Skeletal muscle tissue (tissue), 4 donors: ENCODE data around the gene KCTD11. TPM values are rescaled to one million over a fixed set of nuclear protein-coding genes. Genes with fewer than 3 reads are reported as not detected.

Experiments
- H3K27ac ChIP-seq: one replicate; pipeline ENCODE4 v1.7.0; 2013; ENCODE audit warnings: mild to moderate bottlenecking, low read depth, low read length, inconsistent platforms
- H3K27me3 ChIP-seq, 3 donors: one replicate each; pipeline ENCODE4 v1.7.0; 2013; ENCODE audit warnings: low read length in 3 of 3; ENCODE audit not compliant: control insufficient read depth in 3 of 3, insufficient read depth in 3 of 3
- H3K36me3 ChIP-seq, 3 donors: one replicate each; pipeline ENCODE4 v1.7.0; 2013; ENCODE audit warnings: low read length in 3 of 3; ENCODE audit not compliant: control insufficient read depth in 3 of 3, insufficient read depth in 3 of 3
- H3K4me1 ChIP-seq, 3 donors: one replicate each; pipeline ENCODE4 v1.7.0; 2013; ENCODE audit warnings: low read length in 3 of 3, mild to moderate bottlenecking in 3 of 3; ENCODE audit not compliant: control insufficient read depth in 3 of 3, insufficient read depth in 3 of 3
- H3K4me3 ChIP-seq, 3 donors: one replicate each; pipeline ENCODE4 v1.7.0; 2013; ENCODE audit warnings: low read length in 3 of 3
- H3K9ac ChIP-seq, 3 donors: one replicate each; pipeline ENCODE4 v1.7.0; 2013; ENCODE audit warnings: low read length in 3 of 3, mild to moderate bottlenecking in 3 of 3, moderate library complexity in 2 of 3, low read depth in 1 of 3
- H3K9me3 ChIP-seq, 3 donors: one replicate each; pipeline ENCODE4 v1.7.0; 2013; ENCODE audit warnings: low read length in 3 of 3; ENCODE audit not compliant: control insufficient read depth in 3 of 3
- total RNA-seq: library from RNA; depleted of rRNA; stranded (reverse); fragments of >200 nt; gene quantifications from one replicate; pipeline ENCODE4 v1.2.3, GENCODE V29; 2014
- donor health status: Osteomylitis.

Gene KCTD11
- 4.2 TPM for total RNA-seq

DNA sequence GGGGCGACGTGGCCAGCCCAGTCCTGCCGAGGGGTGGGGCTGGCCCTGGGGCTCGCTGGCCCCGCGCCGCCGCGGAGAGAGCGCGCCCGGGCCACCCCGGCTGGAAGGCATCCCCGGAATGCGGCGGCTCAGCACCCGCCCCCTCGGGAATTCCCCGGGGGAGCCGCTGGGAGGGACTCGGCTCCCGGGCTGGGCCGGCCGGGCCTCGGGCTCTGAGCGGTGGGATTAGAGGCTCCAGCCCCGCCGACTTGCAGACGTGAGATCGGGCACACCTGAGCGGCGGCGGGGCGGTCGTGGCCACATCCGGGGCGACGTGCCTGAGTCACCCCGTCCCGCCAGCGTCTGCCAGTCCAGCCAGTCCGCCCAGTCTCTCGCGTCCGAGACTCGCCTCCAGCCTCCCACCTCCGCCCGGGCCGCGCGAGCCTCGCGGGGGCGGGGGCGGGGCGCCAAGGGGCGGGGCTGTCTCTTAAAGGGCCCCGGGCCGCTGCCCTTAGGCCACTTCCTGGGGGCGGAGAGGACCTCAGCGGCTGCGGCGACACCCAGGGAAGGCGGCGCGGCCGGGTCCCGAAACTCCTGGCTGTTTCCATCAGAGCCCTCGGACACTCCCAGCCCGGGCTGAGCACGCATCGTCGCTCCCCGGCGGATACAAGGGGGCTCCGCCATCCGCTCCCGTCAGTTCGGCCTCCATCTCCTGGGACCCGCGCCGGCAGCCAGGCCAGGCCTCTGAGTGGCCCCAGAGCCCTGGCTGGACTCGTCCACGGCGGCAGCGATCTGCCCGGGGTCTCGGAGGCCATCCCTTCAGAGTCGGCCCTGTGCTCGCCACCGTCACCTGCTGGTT is at the start of gene KCTD11:
KCTD11 (plus strand) TSS at position 498 of the 838 bp plus-strand sequence.
- peak within 1 kb of the TSS; percentile 98 for H3K27ac ChIP-seq
- H3K27me3 ChIP-seq, result no peaks in the 10 kb centered on the region
- peaks cover 48 to 85% (median 70%) of the 10 kb centered on the region in 3 donors for H3K4me1 ChIP-seq
- H3K36me3 ChIP-seq, result no peaks in the 10 kb centered on the region
- H3K4me3 ChIP-seq, result peak within 1 kb of the TSS; percentile 79 to 90 (median 80)
- peak within 1 kb of the TSS; percentile 92 to 99 (median 98) for H3K9ac ChIP-seq
- no peaks in the 10 kb centered on the region for H3K9me3 ChIP-seq

DNA sequence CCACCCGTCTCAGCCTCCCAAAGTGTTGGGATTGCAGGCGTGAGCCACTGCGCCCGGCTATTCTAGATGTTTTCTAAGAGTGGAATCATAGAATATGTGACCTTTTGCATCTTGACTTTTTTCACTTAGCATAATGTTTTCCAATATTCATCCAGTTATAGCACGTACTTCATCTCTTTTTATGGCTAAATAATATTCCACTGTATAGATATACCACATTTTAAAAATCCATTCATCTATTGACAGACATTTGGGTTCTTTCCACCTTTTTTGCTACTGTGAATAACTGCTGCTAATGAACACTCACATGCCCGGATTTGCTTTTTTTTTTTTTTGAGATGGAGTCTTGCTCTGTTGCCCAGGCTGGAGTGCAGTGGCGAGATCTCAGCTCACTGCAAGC is 47.8 kb upstream of the KCTD11 start:
- H3K27ac ChIP-seq, result no peak overlapping the region
- H3K4me1 ChIP-seq, result peaks cover 5 to 12% (median 7%) of the 10 kb centered on the region in 3 donors
- no peak overlapping the region for H3K4me3 ChIP-seq
- no peaks in the 10 kb centered on the region for H3K27me3 ChIP-seq
- H3K9me3 ChIP-seq, result no peaks in the 10 kb centered on the region
- H3K36me3 ChIP-seq, result no peaks in the 10 kb centered on the region
- H3K9ac ChIP-seq, result no peak overlapping the region

DNA sequence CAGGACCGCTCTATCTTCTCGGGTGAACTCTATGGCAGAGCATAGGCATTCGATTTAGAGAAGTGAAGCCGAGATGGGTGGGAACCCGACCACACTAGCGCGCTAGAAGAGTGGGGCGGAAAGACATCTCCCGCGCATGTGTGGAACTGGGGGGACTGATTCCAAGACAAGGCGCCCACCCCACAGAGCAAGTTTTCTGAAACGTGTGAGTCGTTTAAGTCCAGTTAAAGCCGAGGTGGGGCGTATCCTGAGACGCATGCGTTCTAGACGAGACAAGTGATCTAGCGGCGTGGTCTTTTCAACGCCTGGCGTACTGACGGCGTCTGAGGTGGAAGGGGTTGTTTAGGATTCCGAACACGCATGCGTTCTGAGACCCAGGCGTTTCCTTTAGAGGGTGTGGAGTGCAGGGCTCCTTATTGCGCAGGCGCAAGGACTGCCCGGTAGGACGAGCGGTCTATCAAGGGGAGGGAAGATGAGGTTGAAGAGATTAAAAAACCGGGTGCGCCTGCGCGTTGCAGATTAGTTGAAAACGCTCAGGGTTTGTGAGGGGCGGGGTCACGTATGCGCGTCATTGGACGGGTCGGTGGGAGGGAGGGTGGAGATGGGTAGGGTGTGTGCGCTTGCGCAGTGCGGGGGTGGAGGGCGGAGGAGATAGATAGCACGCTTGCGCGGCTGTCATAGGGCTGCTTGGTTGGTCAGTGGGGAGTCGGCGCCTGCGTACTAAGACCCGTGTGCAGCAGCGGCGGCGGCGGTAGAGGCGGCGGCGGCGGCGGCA is 44.9 kb upstream of the KCTD11 start, which contains the start of gene EIF5A:
EIF5A (plus strand) TSS at position 718 of the 775 bp plus-strand sequence. CDS start 2,008 bp downstream, outside the sequence.
- peak within 1 kb of the TSS; percentile 98 for H3K27ac ChIP-seq
- no peaks in the 10 kb centered on the region for H3K9me3 ChIP-seq
- peaks cover 27 to 36% (median 34%) of the 10 kb centered on the region in 3 donors for H3K4me1 ChIP-seq
- peaks cover 23 to 25% (median 23%) of the 10 kb centered on the region in 3 donors for H3K36me3 ChIP-seq
- no peaks in the 10 kb centered on the region for H3K27me3 ChIP-seq
- H3K9ac ChIP-seq, result peak within 1 kb of the TSS; percentile 87 to 97 (median 93)
- H3K4me3 ChIP-seq, result peak within 1 kb of the TSS; percentile 76 to 93 (median 88)

DNA sequence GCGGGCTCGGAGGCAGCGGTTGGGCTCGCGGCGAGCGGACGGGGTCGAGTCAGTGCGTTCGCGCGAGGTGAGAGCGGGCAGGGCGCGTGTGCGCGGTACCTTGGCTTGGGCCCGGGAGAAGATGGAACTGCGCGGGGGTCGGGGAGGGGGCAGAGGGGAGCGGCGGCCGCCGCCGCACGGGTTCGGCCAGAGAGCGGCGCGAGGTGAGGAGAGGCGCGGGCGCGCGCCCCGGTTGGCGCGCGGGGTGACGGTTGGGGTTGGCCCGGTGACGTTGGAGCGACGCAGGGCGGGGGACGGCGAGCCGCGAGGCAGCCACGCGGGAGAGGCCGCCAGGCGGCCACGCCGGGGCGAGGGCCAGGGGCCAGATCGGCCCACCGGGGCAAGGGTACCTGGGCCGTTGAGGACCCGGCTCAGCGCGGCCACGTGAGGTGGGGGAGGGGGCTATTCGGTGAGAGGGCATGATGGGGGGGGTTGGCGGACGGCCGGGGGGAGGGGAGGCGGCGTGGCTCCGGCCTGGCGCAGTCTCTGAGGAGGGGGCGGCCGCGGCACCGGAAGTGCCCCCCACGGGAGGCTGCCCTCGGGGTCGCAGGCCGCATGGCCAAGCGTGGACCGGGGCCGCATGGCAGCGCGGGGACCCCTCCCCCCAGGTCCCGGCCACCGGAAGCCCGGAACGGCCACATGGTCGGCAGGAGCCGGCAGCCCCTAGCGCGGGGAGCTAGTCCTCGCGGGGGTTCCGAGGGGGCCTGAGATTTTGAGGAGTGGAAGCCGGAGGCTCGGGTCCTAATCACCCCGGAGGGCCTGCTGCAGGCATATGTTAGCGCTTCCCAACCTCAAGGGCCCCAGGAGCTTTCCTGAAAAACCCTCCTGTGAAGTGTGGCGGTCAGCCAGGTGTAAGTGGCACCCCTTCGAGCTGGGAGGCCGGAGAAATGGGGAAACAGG is 44.0 kb upstream of the KCTD11 start:
- H3K36me3 ChIP-seq, result peaks cover 30 to 33% (median 30%) of the 10 kb centered on the region in 3 donors
- peak overlapping the region; percentile 87 to 97 (median 90) for H3K9ac ChIP-seq
- no peaks in the 10 kb centered on the region for H3K9me3 ChIP-seq
- peaks cover 33 to 43% (median 42%) of the 10 kb centered on the region in 3 donors for H3K4me1 ChIP-seq
- peak overlapping the region; percentile 76 to 93 (median 88) for H3K4me3 ChIP-seq
- H3K27me3 ChIP-seq, result no peaks in the 10 kb centered on the region
- H3K27ac ChIP-seq, result peak overlapping the region; percentile 98

DNA sequence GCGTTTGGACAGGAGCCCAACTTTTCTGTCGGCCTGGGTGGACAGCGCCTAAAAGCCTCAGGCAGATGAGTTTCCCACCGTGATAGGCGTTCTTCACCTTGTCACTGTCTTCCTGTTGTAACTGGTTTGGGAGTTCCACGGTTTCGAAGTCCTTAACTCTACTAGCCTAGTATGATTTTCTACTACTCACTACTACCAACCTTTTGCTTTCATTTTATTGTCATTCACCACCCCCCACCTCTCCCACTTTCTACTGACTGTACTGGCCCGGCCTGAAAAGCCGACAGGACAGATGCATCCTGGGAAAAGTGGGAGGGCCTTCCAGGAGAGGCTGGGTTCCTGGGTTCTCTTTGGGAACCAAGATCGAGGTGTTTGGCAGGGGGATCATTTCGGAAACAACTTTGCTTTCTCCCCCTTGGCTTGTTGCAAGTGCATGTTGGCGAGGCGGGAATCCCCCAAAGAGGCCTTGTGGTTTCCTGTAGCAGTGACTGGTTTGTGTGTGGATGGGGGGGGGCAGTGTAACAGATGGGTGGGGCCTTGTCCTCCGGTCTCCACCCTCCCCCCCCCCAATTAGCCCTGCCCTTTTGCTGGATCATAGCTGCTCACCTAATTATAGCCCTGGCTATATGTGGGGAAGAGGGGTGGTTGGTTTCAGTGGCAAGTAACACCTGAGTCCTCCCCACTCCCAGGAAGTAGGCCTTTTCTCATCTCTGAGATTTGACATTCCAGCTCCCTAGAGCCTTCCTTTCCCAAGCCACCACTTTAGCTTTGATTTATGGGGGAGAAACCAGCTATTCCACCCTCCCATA is 43.1 kb upstream of the KCTD11 start:
- H3K9me3 ChIP-seq, result no peaks in the 10 kb centered on the region
- peak overlapping the region; percentile 98 for H3K27ac ChIP-seq
- peak overlapping the region; percentile 76 to 93 (median 88) for H3K4me3 ChIP-seq
- peak overlapping the region; percentile 87 to 97 (median 90) for H3K9ac ChIP-seq
- no peaks in the 10 kb centered on the region for H3K27me3 ChIP-seq
- peaks cover 39 to 42% (median 39%) of the 10 kb centered on the region in 3 donors for H3K36me3 ChIP-seq
- H3K4me1 ChIP-seq, result peaks cover 42 to 52% (median 50%) of the 10 kb centered on the region in 3 donors

DNA sequence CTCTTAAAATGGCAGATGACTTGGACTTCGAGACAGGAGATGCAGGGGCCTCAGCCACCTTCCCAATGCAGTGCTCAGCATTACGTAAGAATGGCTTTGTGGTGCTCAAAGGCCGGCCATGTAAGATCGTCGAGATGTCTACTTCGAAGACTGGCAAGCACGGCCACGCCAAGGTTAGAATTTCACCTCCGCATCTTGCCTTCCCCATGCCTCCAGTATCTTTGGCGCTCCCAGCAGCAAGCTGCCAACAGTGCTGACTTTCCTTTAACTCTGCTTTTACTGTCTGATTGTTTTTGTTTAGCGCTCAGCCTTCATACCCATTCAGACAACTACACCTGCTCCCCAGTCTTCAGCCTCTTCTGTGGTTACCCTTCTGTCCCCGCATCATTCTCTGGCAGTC is 42.3 kb upstream of the KCTD11 start:
- Histone ChIP-seq H3K9ac (peak overlapping the region in 2 of 3 donors; percentile 90 to 97), H3K9me3 (no peaks in the 10 kb centered on the region), H3K27me3 (no peaks in the 10 kb centered on the region), H3K27ac (peak overlapping the region; percentile 98), H3K4me3 (peak overlapping the region; percentile 76 to 93 (median 88)), H3K36me3 (peaks cover 43 to 47% (median 44%) of the 10 kb centered on the region in 3 donors), H3K4me1 (peaks cover 50 to 60% (median 58%) of the 10 kb centered on the region in 3 donors)

DNA sequence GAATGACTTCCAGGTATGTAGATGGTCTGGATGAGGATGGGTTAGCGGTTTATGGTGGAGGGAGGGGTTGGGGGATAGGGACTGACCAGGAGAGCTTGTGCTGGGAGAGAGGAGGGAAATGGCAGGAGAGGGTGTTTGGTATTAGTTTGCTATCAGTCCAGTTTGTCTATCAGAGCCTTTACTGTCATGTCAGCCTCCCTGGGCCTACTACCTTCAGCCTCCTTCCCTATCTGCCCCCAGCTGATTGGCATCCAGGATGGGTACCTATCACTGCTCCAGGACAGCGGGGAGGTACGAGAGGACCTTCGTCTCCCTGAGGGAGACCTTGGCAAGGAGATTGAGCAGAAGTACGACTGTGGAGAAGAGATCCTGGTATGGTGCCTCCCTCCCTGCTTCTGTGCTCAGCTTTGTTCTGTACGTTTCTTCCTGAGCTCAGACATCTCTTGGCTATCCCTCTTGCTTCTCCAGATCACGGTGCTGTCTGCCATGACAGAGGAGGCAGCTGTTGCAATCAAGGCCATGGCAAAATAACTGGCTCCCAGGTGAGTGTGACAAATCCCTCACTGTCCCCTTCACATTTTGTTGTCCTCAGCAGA is 40.8 kb upstream of the KCTD11 start:
- peaks cover 57 to 69% (median 67%) of the 10 kb centered on the region in 3 donors for H3K4me1 ChIP-seq
- H3K4me3 ChIP-seq, result no peak overlapping the region
- H3K27me3 ChIP-seq, result no peaks in the 10 kb centered on the region
- peak overlapping the region; percentile 32 for H3K27ac ChIP-seq
- no peaks in the 10 kb centered on the region for H3K9me3 ChIP-seq
- H3K9ac ChIP-seq, result peak overlapping the region in 2 of 3 donors; percentile 24 to 26
- H3K36me3 ChIP-seq, result peaks cover 46 to 53% (median 49%) of the 10 kb centered on the region in 3 donors

DNA sequence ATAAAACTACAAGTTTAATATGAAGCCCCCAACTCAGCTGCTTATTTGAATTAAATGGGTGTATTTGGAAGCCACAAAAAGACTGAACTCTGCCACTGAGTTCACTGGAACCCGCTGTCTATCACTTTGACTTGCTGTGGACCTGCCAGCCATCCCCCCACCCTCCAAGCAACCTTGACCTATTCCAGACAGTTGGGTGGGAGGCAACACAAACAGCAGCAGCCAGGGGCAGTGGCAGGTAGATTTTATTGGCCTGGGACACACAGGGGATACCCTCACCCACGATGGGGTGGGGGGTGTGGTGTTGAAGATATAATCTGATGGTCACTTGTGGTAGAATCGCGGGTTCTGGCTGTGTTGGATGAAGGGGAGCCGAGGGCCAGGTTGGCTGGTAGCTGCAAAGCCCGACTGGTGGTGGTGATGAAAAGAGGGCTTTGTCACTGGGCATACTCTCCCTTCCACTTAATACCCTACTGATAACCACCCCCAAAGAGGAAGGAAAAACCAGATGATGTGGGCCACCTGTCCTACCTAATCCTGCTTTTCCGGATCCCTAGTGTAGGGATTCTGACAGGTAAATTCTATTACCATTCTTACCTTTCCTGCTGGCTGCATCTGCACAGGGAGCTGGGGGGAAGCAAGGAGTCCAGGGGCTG is 39.4 kb upstream of the KCTD11 start:
- Histone ChIP-seq H3K27me3 (no peaks in the 10 kb centered on the region), H3K36me3 (peaks cover 53 to 62% (median 59%) of the 10 kb centered on the region in 3 donors), H3K27ac (no peak overlapping the region), H3K4me3 (no peak overlapping the region), H3K9ac (peak overlapping the region in 1 of 3 donors; percentile 93), H3K9me3 (no peaks in the 10 kb centered on the region), H3K4me1 (peaks cover 57 to 69% (median 67%) of the 10 kb centered on the region in 3 donors)
